HEK293 (cell line): ENCODE results near the gene LRBA.

Source experiments
- CTCF ChIA-PET: fragments of 350-600 bp; formaldehyde crosslinking; extraction: SDS; loops from one replicate; lab custom pipeline; 2021; ENCODE audit warnings: antibody characterized with exemption; lab: Yijun Ruan, JAX
- POLR2A ChIA-PET: fragments of 300-600 bp; formaldehyde crosslinking; extraction: SDS; loops from one replicate; lab custom pipeline; 2020; ENCODE audit warnings: antibody characterized with exemption, inconsistent platforms; lab: Yijun Ruan, JAX
- H3K27ac ChIP-seq: fragments of 200-500 bp; sonication (Bioruptor generic); 2 replicates; pipeline ENCODE4 v1.5.1; 2014; ENCODE audit warnings: low read depth, low read length, control low read depth, inconsistent platforms; ENCODE audit errors: extremely low read depth
- H3K36me3 ChIP-seq, 2 experiments: fragments of 200-500 bp in 1 of 2; sonication (Bioruptor generic) in 1 of 2; 1 replicate in 1 of 2; 2 replicates in 1 of 2; pipeline ENCODE4 v1.5.1; 2014 to 2017; ENCODE audit warnings: inconsistent platforms in 2 of 2, low read length in 2 of 2; ENCODE audit not compliant: control insufficient read depth in 2 of 2, insufficient read depth in 1 of 2
- H3K4me1 ChIP-seq: fragments of 200-500 bp; sonication (Bioruptor generic); 2 replicates; pipeline ENCODE4 v1.5.1; 2014; ENCODE audit warnings: mild to moderate bottlenecking, low read length, inconsistent platforms; ENCODE audit not compliant: control insufficient read depth, insufficient read depth
- H3K4me3 ChIP-seq: 2 replicates; pipeline ENCODE4 v1.5.1; 2011; ENCODE audit warnings: low read depth, mild to moderate bottlenecking, control low read depth, low read length, moderate library complexity
- H3K9me3 ChIP-seq: fragments of 200-500 bp; sonication (Bioruptor generic); 2 replicates; pipeline ENCODE4 v1.5.1; 2014; ENCODE audit warnings: low read depth, low read length, inconsistent platforms; ENCODE audit not compliant: control insufficient read depth, insufficient read depth
- GLI2 ChIP-seq: fragments of 450-650 bp; formaldehyde crosslinking; IDR thresholded peaks from 2 replicates; pipeline ENCODE4; 2017; ENCODE audit warnings: missing biosample characterization, missing genetic modification characterization, low read depth, borderline replicate concordance
- KLF7 ChIP-seq: fragments of 450-650 bp; formaldehyde crosslinking; IDR thresholded peaks from 2 replicates; pipeline ENCODE4 v1.5.1; 2016; ENCODE audit warnings: missing biosample characterization, missing genetic modification characterization, borderline replicate concordance
- KLF9 ChIP-seq: fragments of 450-650 bp; formaldehyde crosslinking; IDR thresholded peaks from 2 replicates; pipeline ENCODE4 v1.5.1; 2016; ENCODE audit warnings: missing biosample characterization, missing genetic modification characterization, low read depth
- MYNN ChIP-seq: fragments of 450-650 bp; formaldehyde crosslinking; IDR thresholded peaks from 2 replicates; pipeline ENCODE4 v1.5.1; 2016; ENCODE audit warnings: missing biosample characterization, missing genetic modification characterization, borderline replicate concordance
- PRDM6 ChIP-seq: fragments of 450-650 bp; formaldehyde crosslinking; IDR thresholded peaks from 2 replicates; pipeline ENCODE4 v1.5.1; 2017; ENCODE audit warnings: missing biosample characterization, missing genetic modification characterization
- TSHZ1 ChIP-seq: fragments of 450-650 bp; formaldehyde crosslinking; IDR thresholded peaks from 2 replicates; pipeline ENCODE4 v1.5.1; 2016; ENCODE audit warnings: missing biosample characterization, missing genetic modification characterization, borderline replicate concordance
- ZBTB17 ChIP-seq: fragments of 450-650 bp; formaldehyde crosslinking; IDR thresholded peaks from 2 replicates; pipeline ENCODE4 v1.5.1; 2016; ENCODE audit warnings: missing biosample characterization, missing genetic modification characterization
- ZNF174 ChIP-seq: fragments of 450-650 bp; formaldehyde crosslinking; IDR thresholded peaks from 2 replicates; pipeline ENCODE4 v1.5.0; 2017; ENCODE audit warnings: missing biosample characterization, mild to moderate bottlenecking, missing genetic modification characterization
- ZNF19 ChIP-seq: fragments of 450-650 bp; formaldehyde crosslinking; IDR thresholded peaks from 2 replicates; pipeline ENCODE4; 2016; ENCODE audit warnings: missing biosample characterization, missing genetic modification characterization, low read depth
- ZNF23 ChIP-seq: fragments of 450-650 bp; formaldehyde crosslinking; IDR thresholded peaks from 2 replicates; pipeline ENCODE4 v1.5.1; 2016; ENCODE audit warnings: missing biosample characterization, missing genetic modification characterization, borderline replicate concordance
- ZNF248 ChIP-seq: fragments of 450-650 bp; formaldehyde crosslinking; IDR thresholded peaks from 2 replicates; pipeline ENCODE4 v1.5.1; 2017; ENCODE audit warnings: missing biosample characterization, missing genetic modification characterization
- ZNF350 ChIP-seq: fragments of 450-650 bp; formaldehyde crosslinking; IDR thresholded peaks from 2 replicates; pipeline ENCODE4 v1.5.0; 2017; ENCODE audit warnings: missing biosample characterization, mild to moderate bottlenecking, missing genetic modification characterization
- ZNF362 ChIP-seq: fragments of 450-650 bp; formaldehyde crosslinking; IDR thresholded peaks from 2 replicates; pipeline ENCODE4 v1.5.1; 2016; ENCODE audit warnings: missing biosample characterization, missing genetic modification characterization
- ZNF558 ChIP-seq: fragments of 450-650 bp; formaldehyde crosslinking; IDR thresholded peaks from 2 replicates; pipeline ENCODE4 v1.5.1; 2016; ENCODE audit warnings: missing biosample characterization, missing genetic modification characterization
- ZNF580 ChIP-seq: fragments of 450-650 bp; formaldehyde crosslinking; IDR thresholded peaks from 2 replicates; pipeline ENCODE4 v1.5.1; 2016; ENCODE audit warnings: missing biosample characterization, missing genetic modification characterization
- ZNF621 ChIP-seq: fragments of 450-650 bp; formaldehyde crosslinking; IDR thresholded peaks from 2 replicates; pipeline ENCODE4 v1.5.1; 2017; ENCODE audit warnings: missing biosample characterization, missing genetic modification characterization
- ZNF660 ChIP-seq: fragments of 450-650 bp; IDR thresholded peaks from 2 replicates; pipeline ENCODE4 v1.5.1; 2018; ENCODE audit warnings: missing biosample characterization, mild to moderate bottlenecking, missing genetic modification characterization
- ZNF677 ChIP-seq: fragments of 450-650 bp; IDR thresholded peaks from 2 replicates; pipeline ENCODE4 v1.5.0; 2018; ENCODE audit warnings: missing biosample characterization, mild to moderate bottlenecking, missing genetic modification characterization, moderate library complexity

LRBA gene

GRCh38 chr4:150217808-150218207 lies 797.3 kb downstream of the LRBA start:
- no peak for TF ChIP-seq KLF9 (tag by site-specific recombination)
- peak; percentile 33; the same call in 1 of the 2 replicates for TF ChIP-seq PRDM6
- ChIA-PET CTCF (no interaction called here), POLR2A (no interaction called here)
- H3K4me3 ChIP-seq = no peak overlapping the region
- H3K4me1 ChIP-seq = 0 out of 2 replicates have a peak, but pooled peaks cover 5% of the 10 kb centered on the region
- H3K36me3 ChIP-seq = no peaks in the 10 kb centered on the region; a peak in 1 of 3 replicates
- no peak overlapping the region for H3K27ac ChIP-seq
- no peaks in the 10 kb centered on the region for H3K9me3 ChIP-seq

- no peak overlapping the region for H3K4me3 ChIP-seq
- H3K27ac ChIP-seq = no peak overlapping the region
- TF ChIP-seq ZBTB17 (no peak), ZNF660 (tag by site-specific recombination) (no peak), ZNF362 (no peak), ZNF248 (no peak), ZNF558 (tag by site-specific recombination) (no peak), ZNF677 (tag by site-specific recombination) (no peak), MYNN (tag by site-specific recombination) (no peak), GLI2 (tag by site-specific recombination) (no peak), ZNF621 (tag by site-specific recombination) (no peak), ZNF19 (tag by site-specific recombination) (no peak), TSHZ1 (tag by site-specific recombination) (no peak), ZNF23 (tag by site-specific recombination) (no peak), ZNF350 (tag by site-specific recombination) (no peak), ZNF174 (tag by site-specific recombination) (no peak), ZNF580 (no peak), KLF7 (no peak)
- H3K4me1 ChIP-seq = 0 out of 2 replicates have a peak, but pooled peaks cover 5% of the 10 kb centered on the region
- POLR2A ChIA-PET = no interaction called here
- no peaks in the 10 kb centered on the region for H3K9me3 ChIP-seq
- no peaks in the 10 kb centered on the region; a peak in 1 of 3 replicates for H3K36me3 ChIP-seq
- CTCF ChIA-PET = no interaction called here
Observed at GRCh38 chr4:150217192-150217591, 797.9 kb downstream of the LRBA start.
